GM23338 (cell line): ENCODE results near the gene PSMD3. TPM values are rescaled to one million over a fixed set of nuclear protein-coding genes. Genes with fewer than 3 reads are reported as not detected.

Source experiments
- ATAC-seq: fragments of 200-7000 bp; cut with Tn5 transposase; 3 replicates; pipeline ENCODE4 v1.9.1; 2020
- DNase-seq: peaks from one replicate; pipeline ENCODE4 v3.0.0-alpha.2; 2015; ENCODE audit warnings: low spot score
- H2AFZ ChIP-seq: fragments of 200-600 bp; sonication (generic); 2 replicates; pipeline ENCODE4 v1.8.0; 2016; ENCODE audit warnings: antibody characterized with exemption, mild to moderate bottlenecking, moderate library complexity
- H3F3A ChIP-seq: fragments of 200-600 bp; sonication (generic); replicated peaks from 2 replicates; pipeline ENCODE4 v1.8.0; 2017; ENCODE audit warnings: antibody characterized with exemption, mixed run types, low read depth
- H3K27ac ChIP-seq: fragments of 200-600 bp; sonication (generic); 2 replicates; pipeline ENCODE4 v1.6.1; 2016; ENCODE audit warnings: low read depth
- H3K27me3 ChIP-seq: fragments of 200-600 bp; sonication (generic); 2 replicates; pipeline ENCODE4 v1.8.0; 2016; ENCODE audit warnings: mild to moderate bottlenecking, mixed run types, moderate library complexity; ENCODE audit not compliant: insufficient read depth
- H3K36me3 ChIP-seq: fragments of 200-600 bp; sonication (generic); 2 replicates; pipeline ENCODE4 v1.8.0; 2016; ENCODE audit warnings: mild to moderate bottlenecking; ENCODE audit not compliant: insufficient read depth
- H3K4me1 ChIP-seq: fragments of 200-600 bp; sonication (generic); 2 replicates; pipeline ENCODE4 v1.8.0; 2016; ENCODE audit warnings: mild to moderate bottlenecking, moderate library complexity; ENCODE audit not compliant: insufficient read depth
- H3K4me2 ChIP-seq: fragments of 200-600 bp; sonication (generic); 2 replicates; pipeline ENCODE4 v1.7.1; 2017; ENCODE audit warnings: mixed run types
- H3K4me3 ChIP-seq: fragments of 200-600 bp; sonication (generic); 2 replicates; pipeline ENCODE4 v1.6.1; 2016; ENCODE audit warnings: mixed run types
- H3K79me2 ChIP-seq: fragments of 200-600 bp; sonication (generic); replicated peaks from 2 replicates; pipeline ENCODE4 v1.8.0; 2017; ENCODE audit warnings: mild to moderate bottlenecking; ENCODE audit not compliant: insufficient read depth
- H3K9me2 ChIP-seq: fragments of 200-600 bp; sonication (generic); 2 replicates; pipeline ENCODE4 v1.8.0; 2017; ENCODE audit not compliant: insufficient read depth
- H4K20me1 ChIP-seq: fragments of 200-600 bp; sonication (generic); replicated peaks from 2 replicates; pipeline ENCODE4 v1.8.0; 2017; ENCODE audit warnings: mild to moderate bottlenecking; ENCODE audit not compliant: insufficient read depth
- H3K27ac Mint-ChIP-seq: 2 replicates; pipeline ENCODE4 v1.8.0; 2020; ENCODE audit warnings: inconsistent platforms, mild to moderate bottlenecking, moderate library complexity, mixed read lengths
- H3K27me3 Mint-ChIP-seq: 3 replicates; pipeline ENCODE4 v1.8.0; 2022; ENCODE audit warnings: low read depth, mild to moderate bottlenecking, moderate library complexity, mixed read lengths, inconsistent platforms; ENCODE audit not compliant: insufficient read depth, poor library complexity
- H3K36me3 Mint-ChIP-seq: 3 replicates; pipeline ENCODE4 v1.8.0; 2021; ENCODE audit warnings: low read depth, mild to moderate bottlenecking, inconsistent platforms, moderate library complexity, mixed read lengths
- H3K4me1 Mint-ChIP-seq: 3 replicates; pipeline ENCODE4 v1.8.0; 2020; ENCODE audit warnings: mild to moderate bottlenecking, inconsistent platforms, mixed read lengths
- H3K4me3 Mint-ChIP-seq: 3 replicates; pipeline ENCODE4 v1.8.0; 2021; ENCODE audit warnings: moderate library complexity, mild to moderate bottlenecking, inconsistent platforms, mixed read lengths
- H3K9me3 Mint-ChIP-seq: 3 replicates; pipeline ENCODE4 v1.8.0; 2020; ENCODE audit warnings: moderate library complexity, mild to moderate bottlenecking, inconsistent platforms, mixed read lengths
- ETS1 ChIP-seq: IDR thresholded peaks from 2 replicates; pipeline ENCODE4 v1.6.1; 2016; ENCODE audit warnings: antibody characterized with exemption
- EZH2 ChIP-seq: fragments of 200-600 bp; sonication (generic); IDR thresholded peaks from one replicate; pipeline ENCODE4 v1.8.0; 2017; ENCODE audit warnings: antibody characterized with exemption, mild to moderate bottlenecking, low read depth; ENCODE audit not compliant: unreplicated experiment
- STAT1 ChIP-seq: IDR thresholded peaks from one replicate; pipeline ENCODE4 v1.6.1; 2016; ENCODE audit warnings: antibody characterized with exemption; ENCODE audit not compliant: unreplicated experiment
- ZNF462 ChIP-seq: fragments of 250-450 bp; sonication (Bioruptor Pico); IDR thresholded peaks from 2 replicates; pipeline ENCODE4 v1.5.0; 2020; ENCODE audit warnings: mild to moderate bottlenecking, moderate library complexity
- polyA plus RNA-seq: library from polyadenylated mRNA; unstranded; fragments of >200 nt; fragmentation: Nextera tagmentation; extraction: Ambion mirVana; gene quantifications from 2 replicates; pipeline ENCODE4 v1.2.1, GENCODE V29; 2016
- total RNA-seq: library from RNA; depleted of rRNA; stranded (reverse); fragments of >200 nt; shearing (Covaris generic); gene quantifications from 2 replicates; pipeline ENCODE4 v1.2.3, GENCODE V29; 2014

Gene PSMD3
- total and polyA plus RNA-seq, 2 experiments from 2014 or later: 112 to 217 TPM

- TF ChIP-seq ZNF462 (no peak), ETS1 (no peak)
Measured at GRCh38 chr17:40025559-40025958, 45.0 kb downstream of the PSMD3 start (continued).

GRCh38 chr17:40025991-40026815 is 45.6 kb downstream of the PSMD3 start:
- no peaks in the 10 kb centered on the region for H3K9me3 Mint-ChIP-seq
- no peaks in the 10 kb centered on the region for H3K9me2 ChIP-seq
- no peak overlapping the region for H3K4me3 ChIP-seq
- no peaks in the 10 kb centered on the region for H3K27me3 ChIP-seq
- ATAC-seq: no peak
- 0 out of 2 replicates have a peak overlapping the region, but pooled peaks have one; percentile 26 for H3K4me2 ChIP-seq
- H2AFZ ChIP-seq: no peak overlapping the region
- peaks cover 18% of the 10 kb centered on the region for H3F3A ChIP-seq
- no peaks in the 10 kb centered on the region for H4K20me1 ChIP-seq
- H3K79me2 ChIP-seq: no peaks in the 10 kb centered on the region
- H3K36me3 Mint-ChIP-seq: peaks cover 63% of the 10 kb centered on the region
- H3K36me3 ChIP-seq: peaks cover 12% of the 10 kb centered on the region; the same call in 1 of the 2 replicates
- no peak overlapping the region for H3K27ac ChIP-seq
- DNase-seq: no peak
- no peak overlapping the region for H3K4me3 Mint-ChIP-seq
- H3K4me1 ChIP-seq: no peaks in the 10 kb centered on the region
- TF ChIP-seq STAT1: no peak
- TF ChIP-seq EZH2: no peak
- H3K4me1 Mint-ChIP-seq: peaks cover 6% of the 10 kb centered on the region; the same call in 2 of the 3 replicates
- peaks cover 8% of the 10 kb centered on the region for H3K27me3 Mint-ChIP-seq
- no peak overlapping the region for H3K27ac Mint-ChIP-seq
